ENCODE measurements around the gene HIVEP3. TPM values are rescaled to one million over a fixed set of nuclear protein-coding genes. Genes with fewer than 3 reads are reported as not detected.

HIVEP3 gene
- polyA plus RNA-seq, 4 donors = 0.67 to 3.8 (median 1.8) TPM

- Histone ChIP-seq H3K27ac (ENCODE audit: low read depth in 1 of 3, low read length in 2 of 3) (no peak overlapping the region), H3K9me3 (ENCODE audit: control insufficient read depth in 2 of 2, insufficient read depth in 1 of 2, low read depth in 1 of 2, low read length in 1 of 2) (peaks cover 0 to 10% of the 10 kb centered on the region in 2 donors), H3K36me3 (ENCODE audit: control insufficient read depth in 3 of 3, insufficient read depth in 2 of 3, low read depth in 1 of 3, low read length in 3 of 3) (no peaks in the 10 kb centered on the region), H3K4me3 (ENCODE audit: low read depth in 1 of 3, low read length in 3 of 3) (no peak overlapping the region), H3K27me3 (ENCODE audit: control insufficient read depth in 3 of 3, insufficient read depth in 3 of 3, low read length in 3 of 3) (no peaks in the 10 kb centered on the region), H3K4me1 (ENCODE audit: control insufficient read depth in 3 of 3, insufficient read depth in 2 of 3, low read depth in 1 of 3, low read length in 2 of 3) (no peaks in the 10 kb centered on the region)
- 83 to 90% (median 84%) methylated on average over 2 of the region's 2 CpGs for WGBS, 3 donors
- FAIRE-seq (no peak), DNase-seq (no peak)
Observed at GRCh38 chr1:41758500-41758899, 160.2 kb downstream of the HIVEP3 start.

- WGBS, 3 donors = 64 to 71% (median 71%) methylated on average over 6 of the region's 6 CpGs
- no peak for DNase-seq
Observed at GRCh38 chr1:41754540-41754939, 164.2 kb downstream of the HIVEP3 start.

GRCh38 chr1:41752514-41753170 is 166.1 kb downstream of the HIVEP3 start:
- Histone ChIP-seq H3K4me3 (ENCODE audit: low read depth in 1 of 3, low read length in 3 of 3) (no peak overlapping the region), H3K9me3 (ENCODE audit: control insufficient read depth in 2 of 2, insufficient read depth in 1 of 2, low read depth in 1 of 2, low read length in 1 of 2) (no peaks in the 10 kb centered on the region), H3K27me3 (ENCODE audit: control insufficient read depth in 3 of 3, insufficient read depth in 3 of 3, low read length in 3 of 3) (peaks cover 0 to 2% (median 0%) of the 10 kb centered on the region in 3 donors), H3K27ac (ENCODE audit: low read depth in 1 of 3, low read length in 2 of 3) (no peak overlapping the region), H3K4me1 (ENCODE audit: control insufficient read depth in 3 of 3, insufficient read depth in 2 of 3, low read depth in 1 of 3, low read length in 2 of 3) (no peaks in the 10 kb centered on the region), H3K36me3 (ENCODE audit: control insufficient read depth in 3 of 3, insufficient read depth in 2 of 3, low read depth in 1 of 3, low read length in 3 of 3) (no peaks in the 10 kb centered on the region)
- FAIRE-seq = no peak
- 78 to 83% (median 78%) methylated on average over 9 of the region's 9 CpGs for WGBS, 3 donors
- no peak for DNase-seq

More at GRCh38 chr1:41754540-41754939, 164.2 kb downstream of the HIVEP3 start:
- Histone ChIP-seq H3K9me3 (ENCODE audit: control insufficient read depth in 2 of 2, insufficient read depth in 1 of 2, low read depth in 1 of 2, low read length in 1 of 2) (no peaks in the 10 kb centered on the region), H3K27ac (ENCODE audit: low read depth in 1 of 3, low read length in 2 of 3) (no peak overlapping the region), H3K27me3 (ENCODE audit: control insufficient read depth in 3 of 3, insufficient read depth in 3 of 3, low read length in 3 of 3) (peaks cover 0 to 2% (median 0%) of the 10 kb centered on the region in 3 donors), H3K4me1 (ENCODE audit: control insufficient read depth in 3 of 3, insufficient read depth in 2 of 3, low read depth in 1 of 3, low read length in 2 of 3) (no peaks in the 10 kb centered on the region), H3K36me3 (ENCODE audit: control insufficient read depth in 3 of 3, insufficient read depth in 2 of 3, low read depth in 1 of 3, low read length in 3 of 3) (no peaks in the 10 kb centered on the region), H3K4me3 (ENCODE audit: low read depth in 1 of 3, low read length in 3 of 3) (no peak overlapping the region)
- FAIRE-seq = no peak

- Histone ChIP-seq H3K9me3 (ENCODE audit: control insufficient read depth in 2 of 2, insufficient read depth in 1 of 2, low read depth in 1 of 2, low read length in 1 of 2) (no peaks in the 10 kb centered on the region), H3K4me1 (ENCODE audit: control insufficient read depth in 3 of 3, insufficient read depth in 2 of 3, low read depth in 1 of 3, low read length in 2 of 3) (no peaks in the 10 kb centered on the region), H3K27ac (ENCODE audit: low read depth in 1 of 3, low read length in 2 of 3) (no peak overlapping the region), H3K4me3 (ENCODE audit: low read depth in 1 of 3, low read length in 3 of 3) (no peak overlapping the region), H3K27me3 (ENCODE audit: control insufficient read depth in 3 of 3, insufficient read depth in 3 of 3, low read length in 3 of 3) (peaks cover 0 to 2% (median 0%) of the 10 kb centered on the region in 3 donors), H3K36me3 (ENCODE audit: control insufficient read depth in 3 of 3, insufficient read depth in 2 of 3, low read depth in 1 of 3, low read length in 3 of 3) (no peaks in the 10 kb centered on the region)
- DNase-seq (no peak), FAIRE-seq (no peak)
- WGBS, 3 donors = 76 to 86% (median 80%) methylated on average over 9 of the region's 9 CpGs
Observed at GRCh38 chr1:41751804-41752513, 166.8 kb downstream of the HIVEP3 start.

GRCh38 chr1:41749991-41750745 is 168.6 kb downstream of the HIVEP3 start:
- Histone ChIP-seq H3K27me3 (ENCODE audit: control insufficient read depth in 3 of 3, insufficient read depth in 3 of 3, low read length in 3 of 3) (peaks cover 0 to 2% (median 0%) of the 10 kb centered on the region in 3 donors), H3K4me3 (ENCODE audit: low read depth in 1 of 3, low read length in 3 of 3) (no peak overlapping the region), H3K27ac (ENCODE audit: low read depth in 1 of 3, low read length in 2 of 3) (no peak overlapping the region), H3K4me1 (ENCODE audit: control insufficient read depth in 3 of 3, insufficient read depth in 2 of 3, low read depth in 1 of 3, low read length in 2 of 3) (no peaks in the 10 kb centered on the region), H3K9me3 (ENCODE audit: control insufficient read depth in 2 of 2, insufficient read depth in 1 of 2, low read depth in 1 of 2, low read length in 1 of 2) (no peaks in the 10 kb centered on the region), H3K36me3 (ENCODE audit: control insufficient read depth in 3 of 3, insufficient read depth in 2 of 3, low read depth in 1 of 3, low read length in 3 of 3) (no peaks in the 10 kb centered on the region)
- DNase-seq (no peak), FAIRE-seq (no peak)
- WGBS, 3 donors = 58 to 66% (median 62%) methylated on average over 9 to 11 of the region's 11 CpGs

GRCh38 chr1:41745022-41745421 is 173.7 kb downstream of the HIVEP3 start:
- H3K27me3 ChIP-seq (ENCODE audit: control insufficient read depth in 3 of 3, insufficient read depth in 3 of 3, low read length in 3 of 3) = no peaks in the 10 kb centered on the region

GRCh38 chr1:41743366-41743765 is 175.4 kb downstream of the HIVEP3 start:
- H3K27me3 ChIP-seq (ENCODE audit: control insufficient read depth in 3 of 3, insufficient read depth in 3 of 3, low read length in 3 of 3) = no peaks in the 10 kb centered on the region
- H3K36me3 ChIP-seq (ENCODE audit: control insufficient read depth in 3 of 3, insufficient read depth in 2 of 3, low read depth in 1 of 3, low read length in 3 of 3) = no peaks in the 10 kb centered on the region
- FAIRE-seq = no peak
- H3K4me3 ChIP-seq (ENCODE audit: low read depth in 1 of 3, low read length in 3 of 3) = no peak overlapping the region
- 88 to 96% (median 89%) methylated on average over 3 of the region's 3 CpGs for WGBS, 3 donors
- no peak for DNase-seq
- no peaks in the 10 kb centered on the region for H3K4me1 ChIP-seq (ENCODE audit: control insufficient read depth in 3 of 3, insufficient read depth in 2 of 3, low read depth in 1 of 3, low read length in 2 of 3)
- no peak overlapping the region for H3K27ac ChIP-seq (ENCODE audit: low read depth in 1 of 3, low read length in 2 of 3)
- no peaks in the 10 kb centered on the region for H3K9me3 ChIP-seq (ENCODE audit: control insufficient read depth in 2 of 2, insufficient read depth in 1 of 2, low read depth in 1 of 2, low read length in 1 of 2)

More at GRCh38 chr1:41745022-41745421, 173.7 kb downstream of the HIVEP3 start:
- H3K36me3 ChIP-seq (ENCODE audit: control insufficient read depth in 3 of 3, insufficient read depth in 2 of 3, low read depth in 1 of 3, low read length in 3 of 3) = no peaks in the 10 kb centered on the region
- H3K4me1 ChIP-seq (ENCODE audit: control insufficient read depth in 3 of 3, insufficient read depth in 2 of 3, low read depth in 1 of 3, low read length in 2 of 3) = no peaks in the 10 kb centered on the region
- H3K27ac ChIP-seq (ENCODE audit: low read depth in 1 of 3, low read length in 2 of 3) = no peak overlapping the region
- WGBS, 3 donors = 73 to 83% (median 76%) methylated on average over 2 of the region's 2 CpGs
- no peak overlapping the region for H3K4me3 ChIP-seq (ENCODE audit: low read depth in 1 of 3, low read length in 3 of 3)
- no peaks in the 10 kb centered on the region for H3K9me3 ChIP-seq (ENCODE audit: control insufficient read depth in 2 of 2, insufficient read depth in 1 of 2, low read depth in 1 of 2, low read length in 1 of 2)
- DNase-seq = no peak
- FAIRE-seq = no peak

GRCh38 chr1:41742219-41742618 is 176.5 kb downstream of the HIVEP3 start:
- Histone ChIP-seq H3K9me3 (ENCODE audit: control insufficient read depth in 2 of 2, insufficient read depth in 1 of 2, low read depth in 1 of 2, low read length in 1 of 2) (no peaks in the 10 kb centered on the region), H3K36me3 (ENCODE audit: control insufficient read depth in 3 of 3, insufficient read depth in 2 of 3, low read depth in 1 of 3, low read length in 3 of 3) (no peaks in the 10 kb centered on the region), H3K27me3 (ENCODE audit: control insufficient read depth in 3 of 3, insufficient read depth in 3 of 3, low read length in 3 of 3) (no peaks in the 10 kb centered on the region), H3K4me3 (ENCODE audit: low read depth in 1 of 3, low read length in 3 of 3) (no peak overlapping the region), H3K4me1 (ENCODE audit: control insufficient read depth in 3 of 3, insufficient read depth in 2 of 3, low read depth in 1 of 3, low read length in 2 of 3) (no peaks in the 10 kb centered on the region), H3K27ac (ENCODE audit: low read depth in 1 of 3, low read length in 2 of 3) (no peak overlapping the region)
- WGBS, 3 donors = 61 to 76% (median 67%) methylated on average over 5 of the region's 5 CpGs
- FAIRE-seq = no peak
- no peak for DNase-seq

Measured in small intestine (tissue), 7 donors.